ENCODE measurements around the gene PRDM16.

Gene PRDM16

DNA sequence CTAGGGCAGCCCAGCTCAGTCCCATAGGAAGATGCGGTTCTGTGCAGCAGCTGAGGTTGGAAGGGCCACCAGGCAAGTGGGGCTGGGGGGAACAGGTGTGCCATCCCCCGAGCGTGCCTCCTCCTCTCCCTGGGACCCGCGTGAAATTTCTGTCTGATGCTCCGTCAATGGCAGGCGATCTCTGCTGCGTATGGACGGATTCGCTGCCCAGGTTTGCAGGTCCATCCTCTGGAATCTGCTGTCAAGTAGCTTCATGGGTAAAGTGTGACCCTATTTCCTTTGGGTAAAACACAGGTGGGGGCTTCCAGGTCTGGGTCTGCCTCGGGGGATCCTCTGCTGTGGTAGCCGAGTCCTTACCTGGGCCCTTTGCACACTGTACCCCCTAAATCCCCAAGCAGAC, 270.9 kb downstream of the PRDM16 start:
- Histone ChIP-seq H3K27ac (ENCODE audit: low read length) (no peak overlapping the region), H4K20me1 (ENCODE audit: insufficient read depth, low read length) (no peaks in the 10 kb centered on the region), H3K27me3 (replicated peaks; ENCODE audit: insufficient read depth, low read length) (peaks cover 81% of the 10 kb centered on the region), H3K9me3 (replicated peaks; ENCODE audit: insufficient read depth, low read length) (no peaks in the 10 kb centered on the region), H2AFZ (ENCODE audit: low read length) (no peak overlapping the region), H3K9me2 (replicated peaks; ENCODE audit: insufficient read depth, low read length) (no peaks in the 10 kb centered on the region), H3K9ac (ENCODE audit: low read length) (no peak overlapping the region), H3F3A (ENCODE audit: insufficient read depth, low read length) (no peaks in the 10 kb centered on the region), H3K79me2 (ENCODE audit: low read length) (no peaks in the 10 kb centered on the region), H3K4me3 (ENCODE audit: low read length) (no peak overlapping the region), H3K4me1 (ENCODE audit: low read length) (no peaks in the 10 kb centered on the region), H3K4me2 (ENCODE audit: low read depth, low read length) (no peak overlapping the region), H3K36me3 (replicated peaks; ENCODE audit: insufficient read depth, low read length) (no peaks in the 10 kb centered on the region)
- no peak for TF ChIP-seq EZH2phosphoT487 (IDR thresholded peaks at IDR 0.05; ENCODE audit: low read length)
- TF ChIP-seq, protein P1, sequence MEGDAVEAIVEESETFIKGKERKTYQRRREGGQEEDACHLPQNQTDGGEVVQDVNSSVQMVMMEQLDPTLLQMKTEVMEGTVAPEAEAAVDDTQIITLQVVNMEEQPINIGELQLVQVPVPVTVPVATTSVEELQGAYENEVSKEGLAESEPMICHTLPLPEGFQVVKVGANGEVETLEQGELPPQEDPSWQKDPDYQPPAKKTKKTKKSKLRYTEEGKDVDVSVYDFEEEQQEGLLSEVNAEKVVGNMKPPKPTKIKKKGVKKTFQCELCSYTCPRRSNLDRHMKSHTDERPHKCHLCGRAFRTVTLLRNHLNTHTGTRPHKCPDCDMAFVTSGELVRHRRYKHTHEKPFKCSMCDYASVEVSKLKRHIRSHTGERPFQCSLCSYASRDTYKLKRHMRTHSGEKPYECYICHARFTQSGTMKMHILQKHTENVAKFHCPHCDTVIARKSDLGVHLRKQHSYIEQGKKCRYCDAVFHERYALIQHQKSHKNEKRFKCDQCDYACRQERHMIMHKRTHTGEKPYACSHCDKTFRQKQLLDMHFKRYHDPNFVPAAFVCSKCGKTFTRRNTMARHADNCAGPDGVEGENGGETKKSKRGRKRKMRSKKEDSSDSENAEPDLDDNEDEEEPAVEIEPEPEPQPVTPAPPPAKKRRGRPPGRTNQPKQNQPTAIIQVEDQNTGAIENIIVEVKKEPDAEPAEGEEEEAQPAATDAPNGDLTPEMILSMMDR (IDR thresholded peaks at IDR 0.05; ENCODE audit: low read length), result no peak
- no peak for TF ChIP-seq EZH2 (optimal IDR thresholded peaks at IDR 0.05; ENCODE audit: low read depth, low read length)
- DNase-seq, result no peak

DNA sequence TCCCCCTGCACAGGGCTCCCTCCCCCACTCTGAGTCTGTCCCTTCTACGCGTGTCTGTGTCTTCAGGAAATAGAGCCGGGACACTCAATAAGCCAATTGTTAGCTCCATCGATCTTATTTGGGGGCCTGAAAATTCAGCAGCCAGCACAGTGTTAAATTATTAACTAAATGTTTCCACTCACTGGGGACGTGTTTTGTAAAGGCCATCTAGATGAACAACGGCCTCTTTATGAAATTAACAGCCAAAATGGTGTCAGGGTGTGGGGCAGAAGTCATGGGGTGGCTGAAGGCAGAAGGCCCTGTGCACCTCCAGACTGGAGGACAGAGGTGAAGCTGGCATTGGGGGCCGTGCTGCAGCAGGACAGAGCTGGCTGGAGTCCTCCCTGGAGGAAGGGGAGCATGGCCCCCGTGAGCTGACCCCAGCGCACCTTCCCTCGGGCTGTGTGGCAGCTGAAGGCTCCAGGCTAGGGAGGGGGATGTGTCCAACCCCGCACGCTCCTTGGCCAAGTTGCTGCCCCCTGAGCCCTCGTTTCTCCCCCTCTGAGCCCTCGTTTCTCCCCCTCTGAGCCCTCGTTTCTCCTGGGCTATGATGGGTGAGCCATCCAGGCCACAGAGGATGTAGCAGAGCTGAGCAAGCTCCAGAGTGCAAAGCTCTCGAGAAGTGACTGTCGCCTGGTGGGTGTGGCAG, 271.7 kb downstream of the PRDM16 start:
- Histone ChIP-seq H3K4me1 (ENCODE audit: low read length) (no peaks in the 10 kb centered on the region), H3K36me3 (replicated peaks; ENCODE audit: insufficient read depth, low read length) (no peaks in the 10 kb centered on the region), H3K79me2 (ENCODE audit: low read length) (no peaks in the 10 kb centered on the region), H3F3A (ENCODE audit: insufficient read depth, low read length) (no peaks in the 10 kb centered on the region), H3K4me3 (ENCODE audit: low read length) (no peak overlapping the region), H3K9ac (ENCODE audit: low read length) (no peak overlapping the region), H3K27ac (ENCODE audit: low read length) (no peak overlapping the region), H3K27me3 (replicated peaks; ENCODE audit: insufficient read depth, low read length) (peaks cover 82% of the 10 kb centered on the region), H3K4me2 (ENCODE audit: low read depth, low read length) (no peak overlapping the region), H2AFZ (ENCODE audit: low read length) (no peak overlapping the region), H3K9me2 (replicated peaks; ENCODE audit: insufficient read depth, low read length) (no peaks in the 10 kb centered on the region), H3K9me3 (replicated peaks; ENCODE audit: insufficient read depth, low read length) (no peaks in the 10 kb centered on the region), H4K20me1 (ENCODE audit: insufficient read depth, low read length) (no peaks in the 10 kb centered on the region)
- no peak for DNase-seq
- TF ChIP-seq, protein P1 (IDR thresholded peaks at IDR 0.05; ENCODE audit: low read length), result no peak
- TF ChIP-seq EZH2 (optimal IDR thresholded peaks at IDR 0.05; ENCODE audit: low read depth, low read length), result no peak
- no peak for TF ChIP-seq EZH2phosphoT487 (IDR thresholded peaks at IDR 0.05; ENCODE audit: low read length)

DNA sequence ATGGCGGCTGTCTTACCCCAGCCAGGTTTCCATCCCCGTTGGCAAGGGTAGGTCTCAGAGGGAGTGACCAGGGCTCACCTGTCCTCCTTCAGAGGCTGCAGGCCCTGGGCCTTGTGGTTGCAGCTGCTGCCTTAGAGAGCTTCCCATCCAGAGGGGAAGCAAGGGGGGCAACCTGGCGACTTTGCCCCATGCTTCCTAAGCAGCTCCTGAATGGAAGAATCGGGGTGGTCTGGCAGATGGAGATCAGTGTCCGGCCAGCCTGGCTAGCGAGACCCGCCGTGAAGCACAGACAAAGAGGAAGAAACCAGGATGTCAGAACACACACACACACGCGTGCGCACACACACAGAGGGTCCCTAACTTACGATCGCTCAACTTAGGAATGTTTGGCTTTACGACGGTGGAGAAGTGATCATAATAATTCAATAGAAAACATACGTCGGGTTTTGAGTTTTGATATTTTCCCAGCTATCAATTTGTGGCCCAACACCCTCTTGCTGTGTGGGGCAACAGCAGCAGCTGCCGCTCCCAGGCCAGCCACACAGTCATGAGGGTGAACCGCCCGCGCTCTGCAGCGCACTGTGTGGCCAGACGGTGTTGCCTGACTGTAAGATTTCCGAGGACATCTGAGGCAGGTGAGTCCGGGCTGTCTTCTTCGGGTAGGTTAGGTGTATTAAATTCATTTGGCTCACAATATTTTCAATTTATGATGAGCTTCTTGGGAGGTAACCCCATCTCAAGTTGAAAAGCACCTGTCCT, 272.4 kb downstream of the PRDM16 start:
- DNase-seq, result no peak
- TF ChIP-seq, protein P1 (IDR thresholded peaks at IDR 0.05; ENCODE audit: low read length), result no peak
- TF ChIP-seq EZH2 (optimal IDR thresholded peaks at IDR 0.05; ENCODE audit: low read depth, low read length) (no peak), EZH2phosphoT487 (IDR thresholded peaks at IDR 0.05; ENCODE audit: low read length) (no peak)
- no peak overlapping the region for H3K27ac ChIP-seq (ENCODE audit: low read length)
- no peaks in the 10 kb centered on the region for H3K36me3 ChIP-seq (replicated peaks; ENCODE audit: insufficient read depth, low read length)
- H2AFZ ChIP-seq (ENCODE audit: low read length), result no peak overlapping the region
- H3K9me2 ChIP-seq (replicated peaks; ENCODE audit: insufficient read depth, low read length), result no peaks in the 10 kb centered on the region
- H3F3A ChIP-seq (ENCODE audit: insufficient read depth, low read length), result no peaks in the 10 kb centered on the region
- no peaks in the 10 kb centered on the region for H3K9me3 ChIP-seq (replicated peaks; ENCODE audit: insufficient read depth, low read length)
- no peak overlapping the region for H3K9ac ChIP-seq (ENCODE audit: low read length)
- no peaks in the 10 kb centered on the region for H3K4me1 ChIP-seq (ENCODE audit: low read length)
- no peaks in the 10 kb centered on the region for H3K79me2 ChIP-seq (ENCODE audit: low read length)
- H3K27me3 ChIP-seq (replicated peaks; ENCODE audit: insufficient read depth, low read length), result peaks cover 80% of the 10 kb centered on the region
- no peak overlapping the region for H3K4me3 ChIP-seq (ENCODE audit: low read length)
- no peak overlapping the region for H3K4me2 ChIP-seq (ENCODE audit: low read depth, low read length)
- no peaks in the 10 kb centered on the region for H4K20me1 ChIP-seq (ENCODE audit: insufficient read depth, low read length)
